HK-2 (cell line): ENCODE measurements around the gene CUTC.
"Not testable (repeated sequence)": the region's sequence is repeated elsewhere in the genome, so short reads cannot be mapped to it uniquely, and the experiment has no call there.

Experiments
- DNase-seq: peaks from one replicate; pipeline ENCODE4 v3.0.0-alpha.2; 2018; ENCODE audit not compliant: unreplicated experiment

The CUTC gene

GRCh38 chr10:99732033-99732842, at the start of gene CUTC, which contains the start of gene COX15:
TSS of gene CUTC (plus strand) at chr10:99732234. CDS start at chr10:99732349, 115 bp downstream.
TSS of gene COX15 (minus strand) at chr10:99732127. CDS start at chr10:99732049, 78 bp downstream.
- peak; percentile 98 for DNase-seq

- DNase-seq = no peak
These were observed 49.3 kb upstream of the CUTC start for GRCh38 chr10:99682752-99683151.

GRCh38 chr10:99685597-99685967, 46.5 kb upstream of the CUTC start:
- DNase-seq = no peak

- no peak for DNase-seq
These were observed 42.6 kb upstream of the CUTC start for GRCh38 chr10:99689461-99689860.

- no peak for DNase-seq
These were observed 38.0 kb upstream of the CUTC start for GRCh38 chr10:99693933-99694583.

- no peak for DNase-seq
These were observed 36.3 kb upstream of the CUTC start for GRCh38 chr10:99695761-99696160.

GRCh38 chr10:99698504-99699080, 33.4 kb upstream of the CUTC start:
- DNase-seq = no peak

GRCh38 chr10:99700649-99701048, 31.4 kb upstream of the CUTC start:
- DNase-seq = no peak

GRCh38 chr10:99708428-99709012, 23.5 kb upstream of the CUTC start:
- no peak for DNase-seq

- no peak for DNase-seq
These were observed 22.4 kb upstream of the CUTC start for GRCh38 chr10:99709480-99710229.

- DNase-seq = no peak
These were observed 20.8 kb upstream of the CUTC start for GRCh38 chr10:99711129-99711719.

GRCh38 chr10:99714446-99714845, 17.6 kb upstream of the CUTC start:
- no peak for DNase-seq

- DNase-seq = no peak
These were observed 11.6 kb upstream of the CUTC start for GRCh38 chr10:99720387-99720786.

GRCh38 chr10:99730026-99730425, 2.0 kb upstream of the CUTC start:
- DNase-seq = peak; percentile 33

GRCh38 chr10:99731306-99732032, 565 bp upstream of the CUTC start:
- no peak for DNase-seq

- DNase-seq = no peak
These were observed 1.3 kb downstream of the CUTC start for GRCh38 chr10:99733366-99733765.

- not testable (repeated sequence) for DNase-seq
These were observed 2.1 kb downstream of the CUTC start for GRCh38 chr10:99734111-99734510.

GRCh38 chr10:99740260-99740659, 8.2 kb downstream of the CUTC start:
- no peak for DNase-seq

GRCh38 chr10:99740933-99741559, 9.0 kb downstream of the CUTC start:
- no peak for DNase-seq

- DNase-seq = no peak
These were observed 10.2 kb downstream of the CUTC start for GRCh38 chr10:99742254-99742653.
